ENCODE results near the gene HOXD3. TPM values are rescaled to one million over a fixed set of nuclear protein-coding genes. Genes with fewer than 3 reads are reported as not detected.

HOXD3 gene
- polyA plus RNA-seq, 1 of the 3 experiments (the other 2 are of a cell fraction), result 0.81 TPM

DNA sequence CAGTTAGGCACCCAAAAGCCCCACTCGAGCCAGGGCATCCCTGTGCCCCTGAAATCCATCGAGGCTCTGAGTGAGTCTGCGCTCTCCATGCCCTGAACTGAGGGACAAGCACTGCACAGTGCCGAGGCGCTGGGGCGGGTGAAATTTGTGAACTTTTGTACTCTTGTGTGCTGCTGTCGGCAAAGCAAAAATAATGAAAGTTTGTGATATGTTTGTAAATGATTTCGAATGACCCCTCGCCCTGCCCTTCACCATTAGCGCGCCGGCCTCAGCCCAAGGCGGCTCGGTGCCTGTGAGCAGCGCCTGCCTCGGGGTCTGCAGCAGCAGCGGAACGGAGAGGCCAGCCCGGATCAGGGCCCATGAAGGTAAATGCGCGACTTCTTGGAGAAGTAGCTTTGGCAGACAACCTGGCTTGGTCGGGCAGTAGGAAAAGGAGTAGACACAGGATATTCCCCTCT is 7.6 kb upstream of the HOXD3 start:
- ChIA-PET CTCF (interaction anchor here (4.4 kb wide), 1 partner anchor 9 kb away, joined by 24 read pairs; no protein-coding TSS in a partner anchor), POLR2A (interaction anchor here (0.6 kb wide), 1 partner anchor 260 kb away, joined by 4 read pairs; no protein-coding TSS in a partner anchor)
- Histone ChIP-seq H3K79me2 (ENCODE audit: insufficient read depth) (peaks cover 3% of the 10 kb centered on the region; the same call in 1 of the 2 replicates), H2AFZ (ENCODE audit: low read depth) (no peak overlapping the region), H3K4me2 (no peak overlapping the region), H3K4me1 (ENCODE audit: control insufficient read depth in 1 of 2, insufficient read depth in 2 of 2, low read depth in 1 of 2, low read length in 1 of 2) (peaks cover 0 to 8% of the 10 kb centered on the region in 2 experiments; a peak in 1 of 4 replicates), H3K27ac (ENCODE audit: low read depth in 2 of 2, low read length in 1 of 2) (no peak overlapping the region), H4K20me1 (ENCODE audit: insufficient read depth) (no peaks in the 10 kb centered on the region), H3K4me3 (ENCODE audit: low read depth in 2 of 2, low read length in 1 of 2) (no peak overlapping the region), H3K9me3 (no peaks in the 10 kb centered on the region), H3K9ac (no peak overlapping the region), H3K27me3 (ENCODE audit: insufficient read depth) (no peaks in the 10 kb centered on the region), H3K9me2 (no peaks in the 10 kb centered on the region), H3F3A (replicated peaks; ENCODE audit: insufficient read depth) (no peaks in the 10 kb centered on the region), H3K36me3 (replicated peaks in 1 of 2; ENCODE audit: control insufficient read depth in 1 of 2, insufficient read depth in 2 of 2, low read length in 1 of 2) (peaks cover 0 to 19% of the 10 kb centered on the region in 2 experiments)
- 91% methylated on average over 22 of the region's 22 CpGs for WGBS (ENCODE audit: low lambda C conversion rate)
- DNase-seq, result no peak
- TF ChIP-seq SMC3 (IDR thresholded peaks at IDR 0.05; ENCODE audit: low read depth, low read length), result no peak
- TF ChIP-seq, protein P1, sequence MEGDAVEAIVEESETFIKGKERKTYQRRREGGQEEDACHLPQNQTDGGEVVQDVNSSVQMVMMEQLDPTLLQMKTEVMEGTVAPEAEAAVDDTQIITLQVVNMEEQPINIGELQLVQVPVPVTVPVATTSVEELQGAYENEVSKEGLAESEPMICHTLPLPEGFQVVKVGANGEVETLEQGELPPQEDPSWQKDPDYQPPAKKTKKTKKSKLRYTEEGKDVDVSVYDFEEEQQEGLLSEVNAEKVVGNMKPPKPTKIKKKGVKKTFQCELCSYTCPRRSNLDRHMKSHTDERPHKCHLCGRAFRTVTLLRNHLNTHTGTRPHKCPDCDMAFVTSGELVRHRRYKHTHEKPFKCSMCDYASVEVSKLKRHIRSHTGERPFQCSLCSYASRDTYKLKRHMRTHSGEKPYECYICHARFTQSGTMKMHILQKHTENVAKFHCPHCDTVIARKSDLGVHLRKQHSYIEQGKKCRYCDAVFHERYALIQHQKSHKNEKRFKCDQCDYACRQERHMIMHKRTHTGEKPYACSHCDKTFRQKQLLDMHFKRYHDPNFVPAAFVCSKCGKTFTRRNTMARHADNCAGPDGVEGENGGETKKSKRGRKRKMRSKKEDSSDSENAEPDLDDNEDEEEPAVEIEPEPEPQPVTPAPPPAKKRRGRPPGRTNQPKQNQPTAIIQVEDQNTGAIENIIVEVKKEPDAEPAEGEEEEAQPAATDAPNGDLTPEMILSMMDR (IDR thresholded peaks at IDR 0.05), result no peak

DNA sequence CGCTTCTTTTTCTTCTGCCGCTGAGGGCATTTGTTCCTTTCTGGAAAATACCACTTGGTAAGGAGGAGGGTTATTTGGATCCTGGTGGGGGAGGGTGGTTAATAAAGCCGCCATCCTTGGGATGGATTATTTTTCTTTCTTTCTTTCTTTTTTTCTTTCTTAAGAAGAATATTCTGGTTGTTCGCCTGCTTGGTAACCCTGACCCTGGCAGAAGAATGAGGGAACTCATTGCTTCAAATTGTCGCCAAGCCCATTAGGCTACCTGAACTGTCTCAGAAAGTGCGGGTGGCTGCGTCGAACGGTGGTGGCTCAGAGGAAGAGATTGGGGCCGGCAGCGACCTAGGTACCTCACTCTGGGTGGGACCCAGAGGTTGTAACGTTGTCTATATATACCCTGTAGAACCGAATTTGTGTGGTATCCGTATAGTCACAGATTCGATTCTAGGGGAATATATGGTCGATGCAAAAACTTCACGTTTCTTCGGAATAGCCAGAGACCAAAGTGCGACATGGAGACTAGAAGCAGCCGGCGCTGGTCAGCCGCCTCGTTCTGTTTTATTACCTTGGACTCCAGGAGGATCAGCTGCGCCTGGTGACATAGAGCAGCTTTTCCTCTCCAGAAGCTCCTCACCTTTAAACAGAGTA is 7.0 kb upstream of the HOXD3 start:
- no peaks in the 10 kb centered on the region for H3K79me2 ChIP-seq (ENCODE audit: insufficient read depth)

More for the DNA sequence above, 7.0 kb upstream of the HOXD3 start:
- H3K36me3 ChIP-seq (replicated peaks in 1 of 2; ENCODE audit: control insufficient read depth in 1 of 2, insufficient read depth in 2 of 2, low read length in 1 of 2), result peaks cover 0 to 24% of the 10 kb centered on the region in 2 experiments
- no peak overlapping the region for H3K27ac ChIP-seq (ENCODE audit: low read depth in 2 of 2, low read length in 1 of 2)
- H3K27me3 ChIP-seq (ENCODE audit: insufficient read depth), result no peaks in the 10 kb centered on the region
- H3K9me3 ChIP-seq, result no peaks in the 10 kb centered on the region
- H2AFZ ChIP-seq (ENCODE audit: low read depth), result no peak overlapping the region
- no peak overlapping the region for H3K9ac ChIP-seq
- 92% methylated on average over 24 of the region's 24 CpGs for WGBS (ENCODE audit: low lambda C conversion rate)
- H3F3A ChIP-seq (replicated peaks; ENCODE audit: insufficient read depth), result no peaks in the 10 kb centered on the region
- H3K4me1 ChIP-seq (ENCODE audit: control insufficient read depth in 1 of 2, insufficient read depth in 2 of 2, low read depth in 1 of 2, low read length in 1 of 2), result peaks cover 0 to 8% of the 10 kb centered on the region in 2 experiments; a peak in 1 of 4 replicates
- POLR2A ChIA-PET, result interaction anchor here (0.6 kb wide), 1 partner anchor 261 kb away, joined by 4 read pairs; no protein-coding TSS in a partner anchor
- CTCF ChIA-PET, result interaction anchor here (1.7 to 4.4 kb wide), 2 partner anchors 10 to 404 kb away, joined by 5 to 24 read pairs; no protein-coding TSS in a partner anchor
- no peak overlapping the region for H3K4me2 ChIP-seq
- DNase-seq, result no peak
- no peaks in the 10 kb centered on the region for H3K9me2 ChIP-seq
- no peak overlapping the region for H3K4me3 ChIP-seq (ENCODE audit: low read depth in 2 of 2, low read length in 1 of 2)
- no peaks in the 10 kb centered on the region for H4K20me1 ChIP-seq (ENCODE audit: insufficient read depth)
- TF ChIP-seq, protein P2, sequence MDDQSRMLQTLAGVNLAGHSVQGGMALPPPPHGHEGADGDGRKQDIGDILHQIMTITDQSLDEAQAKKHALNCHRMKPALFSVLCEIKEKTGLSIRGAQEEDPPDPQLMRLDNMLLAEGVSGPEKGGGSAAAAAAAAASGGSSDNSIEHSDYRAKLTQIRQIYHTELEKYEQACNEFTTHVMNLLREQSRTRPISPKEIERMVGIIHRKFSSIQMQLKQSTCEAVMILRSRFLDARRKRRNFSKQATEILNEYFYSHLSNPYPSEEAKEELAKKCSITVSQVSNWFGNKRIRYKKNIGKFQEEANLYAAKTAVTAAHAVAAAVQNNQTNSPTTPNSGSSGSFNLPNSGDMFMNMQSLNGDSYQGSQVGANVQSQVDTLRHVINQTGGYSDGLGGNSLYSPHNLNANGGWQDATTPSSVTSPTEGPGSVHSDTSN (IDR thresholded peaks at IDR 0.05), result no peak
- TF ChIP-seq GABPA (IDR thresholded peaks at IDR 0.05; ENCODE audit: low read depth) (no peak), EZH2phosphoT487 (IDR thresholded peaks at IDR 0.05; ENCODE audit: borderline replicate concordance, low read depth) (no peak), MEF2A (IDR thresholded peaks at IDR 0.05; ENCODE audit: borderline replicate concordance, low read depth) (no peak), RCOR1 (IDR thresholded peaks at IDR 0.05; ENCODE audit: low read length) (no peak), TEAD4 (IDR thresholded peaks at IDR 0.05; ENCODE audit: borderline replicate concordance, insufficient read depth) (no peak), RAD21 (IDR thresholded peaks at IDR 0.05; ENCODE audit: low read length) (no peak), GATA2 (CRISPR knock-in tag; IDR thresholded peaks at IDR 0.05) (no peak), POLR2AphosphoS5 (IDR thresholded peaks at IDR 0.05; ENCODE audit: low read depth, low read length) (no peak), NFIC (IDR thresholded peaks at IDR 0.05; ENCODE audit: borderline replicate concordance) (no peak), SIN3A (IDR thresholded peaks at IDR 0.05; ENCODE audit: borderline replicate concordance, low read depth, low read length) (no peak), CHD2 (IDR thresholded peaks at IDR 0.05; ENCODE audit: low read length, partially characterized antibody) (no peak)
- TF ChIP-seq, protein P3, sequence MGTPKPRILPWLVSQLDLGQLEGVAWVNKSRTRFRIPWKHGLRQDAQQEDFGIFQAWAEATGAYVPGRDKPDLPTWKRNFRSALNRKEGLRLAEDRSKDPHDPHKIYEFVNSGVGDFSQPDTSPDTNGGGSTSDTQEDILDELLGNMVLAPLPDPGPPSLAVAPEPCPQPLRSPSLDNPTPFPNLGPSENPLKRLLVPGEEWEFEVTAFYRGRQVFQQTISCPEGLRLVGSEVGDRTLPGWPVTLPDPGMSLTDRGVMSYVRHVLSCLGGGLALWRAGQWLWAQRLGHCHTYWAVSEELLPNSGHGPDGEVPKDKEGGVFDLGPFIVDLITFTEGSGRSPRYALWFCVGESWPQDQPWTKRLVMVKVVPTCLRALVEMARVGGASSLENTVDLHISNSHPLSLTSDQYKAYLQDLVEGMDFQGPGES (IDR thresholded peaks at IDR 0.05; ENCODE audit: low read depth, low read length), result no peak
- TF ChIP-seq, protein P4, sequence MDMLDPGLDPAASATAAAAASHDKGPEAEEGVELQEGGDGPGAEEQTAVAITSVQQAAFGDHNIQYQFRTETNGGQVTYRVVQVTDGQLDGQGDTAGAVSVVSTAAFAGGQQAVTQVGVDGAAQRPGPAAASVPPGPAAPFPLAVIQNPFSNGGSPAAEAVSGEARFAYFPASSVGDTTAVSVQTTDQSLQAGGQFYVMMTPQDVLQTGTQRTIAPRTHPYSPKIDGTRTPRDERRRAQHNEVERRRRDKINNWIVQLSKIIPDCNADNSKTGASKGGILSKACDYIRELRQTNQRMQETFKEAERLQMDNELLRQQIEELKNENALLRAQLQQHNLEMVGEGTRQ (IDR thresholded peaks at IDR 0.05; ENCODE audit: borderline replicate concordance, low read depth, low read length), result no peak
- TF ChIP-seq, protein P5, sequence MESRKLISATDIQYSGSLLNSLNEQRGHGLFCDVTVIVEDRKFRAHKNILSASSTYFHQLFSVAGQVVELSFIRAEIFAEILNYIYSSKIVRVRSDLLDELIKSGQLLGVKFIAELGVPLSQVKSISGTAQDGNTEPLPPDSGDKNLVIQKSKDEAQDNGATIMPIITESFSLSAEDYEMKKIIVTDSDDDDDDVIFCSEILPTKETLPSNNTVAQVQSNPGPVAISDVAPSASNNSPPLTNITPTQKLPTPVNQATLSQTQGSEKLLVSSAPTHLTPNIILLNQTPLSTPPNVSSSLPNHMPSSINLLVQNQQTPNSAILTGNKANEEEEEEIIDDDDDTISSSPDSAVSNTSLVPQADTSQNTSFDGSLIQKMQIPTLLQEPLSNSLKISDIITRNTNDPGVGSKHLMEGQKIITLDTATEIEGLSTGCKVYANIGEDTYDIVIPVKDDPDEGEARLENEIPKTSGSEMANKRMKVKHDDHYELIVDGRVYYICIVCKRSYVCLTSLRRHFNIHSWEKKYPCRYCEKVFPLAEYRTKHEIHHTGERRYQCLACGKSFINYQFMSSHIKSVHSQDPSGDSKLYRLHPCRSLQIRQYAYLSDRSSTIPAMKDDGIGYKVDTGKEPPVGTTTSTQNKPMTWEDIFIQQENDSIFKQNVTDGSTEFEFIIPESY (IDR thresholded peaks at IDR 0.05; ENCODE audit: borderline replicate concordance, low read depth), result no peak
